GM12878 (cell line): ENCODE data around the gene SLC12A7. TPM values are rescaled to one million over a fixed set of nuclear protein-coding genes. Genes with fewer than 3 reads are reported as not detected.

ENCODE experiments used
- ATAC-seq: fragments of 200-7000 bp; cut with Tn5 transposase; 3 replicates; pipeline ENCODE4 v1.9.1; 2020; ENCODE audit warnings: mild to moderate bottlenecking, moderate library complexity
- BruUV-seq: library from RNA; stranded (reverse); fragments of 400-500 nt; replicated peaks from 2 replicates; lab custom pipeline; 2021; lab: Mats Ljungman, UMichigan
- CTCF ChIA-PET: fragments of 300-600 bp; sonication (Branson Sonifier 250); formaldehyde crosslinking; extraction: SDS; loops from one replicate; lab custom pipeline; 2021; ENCODE audit warnings: inconsistent platforms; lab: Yijun Ruan, JAX
- POLR2A ChIA-PET: fragments of 350-600 bp; formaldehyde crosslinking; extraction: SDS; loops from one replicate; lab custom pipeline; 2021; ENCODE audit warnings: inconsistent platforms; lab: Charles Lee
- RAD21 ChIA-PET: fragments of 300-600 bp; sonication (Branson Sonifier 250); formaldehyde crosslinking; loops from one replicate; lab custom pipeline; 2023; ENCODE audit warnings: antibody characterized with exemption; ENCODE audit not compliant: unreplicated experiment; lab: Charles Lee
- SMC1A ChIA-PET: fragments of 300-600 bp; sonication (Branson Sonifier 250); formaldehyde crosslinking; loops from one replicate; lab custom pipeline; 2023; ENCODE audit not compliant: unreplicated experiment, uncharacterized antibody; lab: Charles Lee
- DNase-seq: peaks from one replicate; pipeline ENCODE4 v3.0.0-alpha.2; 2011; ENCODE audit warnings: low read depth, low spot score
- FAIRE-seq: peaks from 3 replicates; lab custom pipeline; 2011; peaks lifted over from hg19 to GRCh38; lab: Jason Lieb, UNC
- H2AFZ ChIP-seq: 2 replicates; pipeline ENCODE4 v1.6.0; 2011; ENCODE audit warnings: low read depth, low read length, control low read depth; ENCODE audit not compliant: control insufficient read depth
- H3K27ac ChIP-seq: 2 replicates; pipeline ENCODE4 v1.5.1; 2011; ENCODE audit warnings: control low read depth; ENCODE audit not compliant: control insufficient read depth, insufficient read depth
- H3K27me3 ChIP-seq, 2 experiments: replicated peaks in 1 of 2; 2 replicates each; pipeline versions ENCODE4 v1.6.0 to v1.6.1; 2011; ENCODE audit warnings: low read length in 1 of 2; ENCODE audit not compliant: control insufficient read depth in 2 of 2, insufficient read depth in 2 of 2
- H3K36me3 ChIP-seq, 2 experiments: 2 replicates each; pipeline ENCODE4 v1.5.1; 2011; ENCODE audit warnings: low read length in 1 of 2; ENCODE audit not compliant: control insufficient read depth in 2 of 2, insufficient read depth in 2 of 2
- H3K4me1 ChIP-seq: 2 replicates; pipeline ENCODE4 v1.6.1; 2011; ENCODE audit warnings: mild to moderate bottlenecking, low read length, moderate library complexity, mixed read lengths; ENCODE audit not compliant: control insufficient read depth, insufficient read depth
- H3K4me2 ChIP-seq: 2 replicates; pipeline ENCODE4 v1.6.0; 2011; ENCODE audit warnings: control low read depth; ENCODE audit not compliant: control insufficient read depth, insufficient read depth
- H3K4me3 ChIP-seq: fragments of 200-600 bp; sonication (generic); 2 replicates; pipeline ENCODE4 v1.5.1; 2016
- H3K79me2 ChIP-seq: 2 replicates; pipeline ENCODE4 v1.6.0; 2011; ENCODE audit warnings: low read length; ENCODE audit not compliant: control insufficient read depth, insufficient read depth
- H3K9ac ChIP-seq: 2 replicates; pipeline ENCODE4 v1.8.0; 2011; ENCODE audit warnings: low read length, control low read depth, mixed read lengths; ENCODE audit not compliant: control insufficient read depth, insufficient read depth
- H3K9me3 ChIP-seq: replicated peaks from 3 replicates; pipeline ENCODE4 v1.5.1; 2011; ENCODE audit warnings: mild to moderate bottlenecking, low read length; ENCODE audit not compliant: control insufficient read depth, insufficient read depth
- H4K20me1 ChIP-seq: 2 replicates; pipeline ENCODE4 v1.6.0; 2011; ENCODE audit not compliant: control insufficient read depth, insufficient read depth
- ASH2L ChIP-seq: fragments of 300-600, 200-600 bp; sonication (generic); IDR thresholded peaks from 2 replicates; pipeline ENCODE4 v1.6.1; 2017; ENCODE audit warnings: low read depth, mild to moderate bottlenecking, borderline replicate concordance
- CBX3 ChIP-seq: fragments of 200-600 bp; sonication (generic); IDR thresholded peaks from 2 replicates; pipeline ENCODE4 v1.6.1; 2016; ENCODE audit warnings: low read depth, borderline replicate concordance
- DPF2 ChIP-seq: fragments of 450-650 bp; IDR thresholded peaks from 2 replicates; pipeline ENCODE4 v1.6.1; 2017; ENCODE audit warnings: mild to moderate bottlenecking
- E2F4 ChIP-seq: IDR thresholded peaks from 2 replicates; pipeline ENCODE4 v1.6.1; 2012; ENCODE audit warnings: low read depth, low read length, improper control_type of control experiment
- ELK1 ChIP-seq: IDR thresholded peaks from 2 replicates; pipeline ENCODE4 v1.6.1; 2012; ENCODE audit warnings: low read depth, low read length, improper control_type of control experiment
- ESRRA ChIP-seq: IDR thresholded peaks from 2 replicates; pipeline ENCODE4 v1.6.1; 2012; ENCODE audit warnings: mild to moderate bottlenecking, low read length, improper control_type of control experiment
- HDAC2 ChIP-seq: fragments of 200-600 bp; sonication (generic); IDR thresholded peaks from 2 replicates; pipeline ENCODE4 v1.6.1; 2017
- MYB ChIP-seq: fragments of 150-350 bp; IDR thresholded peaks from 2 replicates; pipeline ENCODE4 v1.6.1; 2014; ENCODE audit warnings: mild to moderate bottlenecking, low read depth, low read length, borderline replicate concordance
- NRF1 ChIP-seq: conservative IDR thresholded peaks from 2 replicates; pipeline ENCODE4 v1.6.1; 2011; ENCODE audit warnings: mild to moderate bottlenecking, low read depth, low read length, improper control_type of control experiment
- PAX8 ChIP-seq: fragments of 450-650 bp; IDR thresholded peaks from 2 replicates; pipeline ENCODE4 v1.6.1; 2017; ENCODE audit warnings: mild to moderate bottlenecking, moderate library complexity
- SMAD5 ChIP-seq: IDR thresholded peaks from 2 replicates; pipeline ENCODE4 v1.6.1; 2016; ENCODE audit warnings: antibody characterized with exemption, low read depth
- SRF ChIP-seq, 2 experiments: IDR thresholded peaks; 2 replicates each; pipeline ENCODE4 v1.6.1; 2011; ENCODE audit warnings: low read depth in 2 of 2, low read length in 2 of 2, mild to moderate bottlenecking in 1 of 2, moderate library complexity in 1 of 2
- ZSCAN29 ChIP-seq: fragments of 450-650 bp; IDR thresholded peaks from 2 replicates; pipeline ENCODE4 v1.6.1; 2017; ENCODE audit warnings: mild to moderate bottlenecking, moderate library complexity
- WGBS: methylation state at CpG from one replicate; pipeline ENCODE4 v1.1.6; 2016; ENCODE audit warnings: low lambda C conversion rate; ENCODE audit not compliant: insufficient replicate concordance, insufficient coverage; ENCODE audit errors: missing lambda C conversion rate; 5-methylcytosine and 5-hydroxymethylcytosine counted together
- in situ Hi-C: fragments of 300-500 bp; cut with MboI; formaldehyde crosslinking; loops from 9 replicates; pipeline ENCODE4 v1.14.3; 2018; ENCODE audit warnings: mixed read lengths
- intact Hi-C: fragments of 100-400 bp; cut with micrococcal nuclease; formaldehyde crosslinking; loops from one replicate; pipeline ENCODE4 v1.14.2; 2022; ENCODE audit not compliant: unreplicated experiment
- polyA plus RNA-seq, 11 experiments: library from polyadenylated mRNA; depleted of rRNA in 4 of 11; unstranded in 6 of 11; stranded (reverse) in 5 of 11; fragments of >200 nt; fragmentation: Nextera tagmentation in 4 of 11; fragmentation: Illumina TruSeq in 1 of 11; extraction: Ambion mirVana in 4 of 11; extraction: Trizol in 1 of 11; gene quantifications; 1 replicate in 1 of 11; 2 replicates in 10 of 11; pipeline versions ENCODE4 v1.2.1 to v1.2.3, GENCODE V29; 2011 to 2016; ENCODE audit warnings: inconsistent platforms in 2 of 11, missing spikeins in 2 of 11, low read depth in 1 of 11
- total RNA-seq, 4 experiments: library from RNA; depleted of rRNA in 3 of 4; stranded (reverse); fragments of >200 nt in 3 of 4; fragmentation: Illumina TruSeq in 1 of 4; extraction: Trizol in 1 of 4; gene quantifications; 2 replicates each; pipeline versions ENCODE4 v1.2.1 to v1.2.3, GENCODE V29; 2013 to 2021

Gene SLC12A7
- total and polyA plus RNA-seq, 10 of the 15 experiments (the other 5 are each of a cell fraction or from before 2014, with no cell fraction given) = 0.10 to 10.0 (median 2.9) TPM

- no peaks in the 10 kb centered on the region for H3K79me2 ChIP-seq
- no peaks in the 10 kb centered on the region for H3K27me3 ChIP-seq
- H4K20me1 ChIP-seq = no peaks in the 10 kb centered on the region
- POLR2A ChIA-PET = interaction anchor here (0.8 to 4.0 kb wide), 3 partner anchors 14 to 26 kb away, joined by 3 to 18 read pairs (median 7); no protein-coding TSS in a partner anchor
- H3K4me3 ChIP-seq = no peak overlapping the region
- DNase-seq (no peak), ATAC-seq (no peak), FAIRE-seq (no peak)
- TF ChIP-seq PAX8 (no peak), SRF (IDR thresholded peaks at IDR 0.05; ENCODE audit: low read depth in 2 of 2, low read length in 2 of 2) (no peak), NRF1 (no peak), ELK1 (no peak), ZSCAN29 (no peak), HDAC2 (no peak), SMAD5 (no peak), CBX3 (no peak), DPF2 (no peak), ASH2L (no peak), ESRRA (no peak), E2F4 (no peak), MYB (no peak)
- BruUV-seq = no TSS peak
- in situ Hi-C loops (no loop called here), intact Hi-C loops (no loop called here)
- no peaks in the 10 kb centered on the region for H3K9me3 ChIP-seq
- RAD21 ChIA-PET = interaction anchor here (1.4 to 7.1 kb wide), 3 partner anchors 10 to 23 kb away, joined by 3 to 78 read pairs (median 27); no protein-coding TSS in a partner anchor
- H3K27ac ChIP-seq = no peak overlapping the region
- no peak overlapping the region for H3K9ac ChIP-seq
- 41% methylated on average over 14 of the region's 14 CpGs for WGBS
- H3K4me1 ChIP-seq = peaks cover 21% of the 10 kb centered on the region
- H3K36me3 ChIP-seq = no peaks in the 10 kb centered on the region
- SMC1A ChIA-PET = interaction anchor here (1.0 kb wide), 1 partner anchor 8 kb away, joined by 3 read pairs; no protein-coding TSS in a partner anchor
- peak overlapping the region; percentile 25; the same call in 1 of the 2 replicates for H3K4me2 ChIP-seq
- CTCF ChIA-PET = interaction anchor here (1.1 to 6.5 kb wide), 6 partner anchors 10 to 522 kb away, joined by 3 to 25 read pairs (median 3); no protein-coding TSS in a partner anchor
- no peak overlapping the region; the same call in 1 of the 2 replicates for H2AFZ ChIP-seq
Measured at GRCh38 chr5:1131191-1131621, 19.3 kb upstream of the SLC12A7 start.
